PC-9 (cell line): ENCODE measurements around the gene TNRC6C. TPM values are rescaled to one million over a fixed set of nuclear protein-coding genes. Genes with fewer than 3 reads are reported as not detected.

Source experiments
- BruUV-seq: library from RNA; stranded (reverse); fragments of 400-500 nt; replicated peaks from 2 replicates; lab custom pipeline; 2021; lab: Mats Ljungman, UMichigan
- CTCF ChIA-PET: fragments of 300-600 bp; sonication (Branson Sonifier 250); formaldehyde crosslinking; loops from one replicate; lab custom pipeline; 2022; ENCODE audit warnings: antibody characterized with exemption; lab: Charles Lee
- POLR2A ChIA-PET: fragments of 300-600 bp; sonication (Branson Sonifier 250); formaldehyde crosslinking; loops from one replicate; lab custom pipeline; 2022; ENCODE audit warnings: antibody characterized with exemption; ENCODE audit not compliant: unreplicated experiment; lab: Charles Lee
- DNase-seq, 2 experiments: peaks; one replicate each; pipeline versions ENCODE4 v3.0.0 to v3.0.0-alpha.2; 2015 to 2022; ENCODE audit warnings: mixed read lengths in 1 of 2
- H2AFZ ChIP-seq: fragments of 200-600 bp; sonication (generic); 2 replicates; pipeline ENCODE4 v1.8.1; 2017; ENCODE audit warnings: antibody characterized with exemption
- H3F3A ChIP-seq: fragments of 200-600 bp; sonication (generic); 2 replicates; pipeline ENCODE4 v1.8.1; 2017; ENCODE audit warnings: antibody characterized with exemption, mild to moderate bottlenecking, low read depth; ENCODE audit not compliant: insufficient read depth
- H3K27ac ChIP-seq: fragments of 200-600 bp; sonication (generic); 2 replicates; pipeline ENCODE4 v1.6.1; 2016; ENCODE audit warnings: mixed run types
- H3K27me3 ChIP-seq: fragments of 200-600 bp; sonication (generic); 2 replicates; pipeline ENCODE4 v1.6.1; 2016; ENCODE audit warnings: low read depth, mixed run types; ENCODE audit not compliant: insufficient read depth
- H3K36me3 ChIP-seq: fragments of 200-600 bp; sonication (generic); 2 replicates; pipeline ENCODE4 v1.6.1; 2016; ENCODE audit warnings: low read depth, mixed run types
- H3K4me1 ChIP-seq: fragments of 200-600 bp; sonication (generic); replicated peaks from 2 replicates; pipeline ENCODE4 v1.6.1; 2016; ENCODE audit warnings: mixed run types; ENCODE audit not compliant: insufficient read depth
- H3K4me2 ChIP-seq: fragments of 200-600 bp; sonication (generic); 2 replicates; pipeline ENCODE4 v1.6.1; 2017; ENCODE audit warnings: mixed run types
- H3K4me3 ChIP-seq: fragments of 200-600 bp; sonication (generic); 2 replicates; pipeline ENCODE4 v1.6.1; 2016; ENCODE audit warnings: mixed run types
- H3K79me2 ChIP-seq: fragments of 200-600 bp; sonication (generic); 2 replicates; pipeline ENCODE4 v1.6.1; 2017; ENCODE audit warnings: low read depth, mixed run types
- H3K9me2 ChIP-seq: fragments of 200-600 bp; sonication (generic); 2 replicates; pipeline ENCODE4 v1.8.1; 2017; ENCODE audit warnings: mild to moderate bottlenecking; ENCODE audit not compliant: insufficient read depth
- H3K9me3 ChIP-seq: fragments of 200-600 bp; sonication (generic); 2 replicates; pipeline ENCODE4 v1.8.1; 2016; ENCODE audit warnings: low read depth; ENCODE audit not compliant: insufficient read depth
- H4K20me1 ChIP-seq: fragments of 200-600 bp; sonication (generic); 2 replicates; pipeline ENCODE4 v1.8.1; 2017; ENCODE audit not compliant: insufficient read depth
- CTCF ChIP-seq: fragments of 200-600 bp; sonication (generic); conservative IDR thresholded peaks from 2 replicates; pipeline ENCODE4 v1.6.1; 2017; ENCODE audit warnings: mixed run types, antibody characterized with exemption, mild to moderate bottlenecking, moderate library complexity
- EZH2 ChIP-seq: fragments of 200-600 bp; sonication (generic); IDR thresholded peaks from 2 replicates; pipeline ENCODE4 v1.8.0; 2017; ENCODE audit warnings: antibody characterized with exemption, low read depth
- intact Hi-C: fragments of 100-400 bp; cut with micrococcal nuclease; formaldehyde crosslinking; loops from one replicate; pipeline ENCODE4 v1.10.0; 2022; ENCODE audit not compliant: unreplicated experiment
- total RNA-seq: library from RNA; stranded (reverse); gene quantifications from 2 replicates; pipeline ENCODE4 v1.2.3, GENCODE V29; 2021

The TNRC6C gene
- total RNA-seq, 1 experiment from 2014 or later, result 0.37 TPM

GRCh38 chr17:78144147-78144719 lies 185.7 kb downstream of the TNRC6C start:
- ChIA-PET POLR2A (interaction anchor here (0.5 to 0.6 kb wide), 2 partner anchors 16 to 38 kb away, joined by 3 to 4 read pairs; no protein-coding TSS in a partner anchor), CTCF (interaction anchor here (1.4 to 1.8 kb wide), 2 partner anchors 30 to 59 kb away, joined by 4 to 6 read pairs; no protein-coding TSS in a partner anchor)
- no peak for TF ChIP-seq EZH2
- no peak for TF ChIP-seq CTCF
- H3K9me3 ChIP-seq, result no peaks in the 10 kb centered on the region
- H4K20me1 ChIP-seq, result no peaks in the 10 kb centered on the region
- H3K79me2 ChIP-seq, result no peaks in the 10 kb centered on the region
- H3K4me3 ChIP-seq, result no peak overlapping the region; the same call in 1 of the 2 replicates
- H2AFZ ChIP-seq, result no peak overlapping the region
- peaks cover 43% of the 10 kb centered on the region; the same call in 1 of the 2 replicates for H3F3A ChIP-seq
- peak overlapping the region; percentile 93 for H3K27ac ChIP-seq
- H3K9me2 ChIP-seq, result no peaks in the 10 kb centered on the region
- H3K27me3 ChIP-seq, result no peaks in the 10 kb centered on the region
- intact Hi-C loops, result no loop called here
- H3K4me2 ChIP-seq, result peak overlapping the region; percentile 67
- no peaks in the 10 kb centered on the region for H3K36me3 ChIP-seq
- BruUV-seq, result no TSS peak
- DNase-seq, result peak; percentile 70 to 75
- peaks cover 53% of the 10 kb centered on the region for H3K4me1 ChIP-seq

GRCh38 chr17:78144736-78145641 lies 186.5 kb downstream of the TNRC6C start:
- Histone ChIP-seq H3K4me3 (no peak overlapping the region; the same call in 1 of the 2 replicates), H3K79me2 (no peaks in the 10 kb centered on the region), H4K20me1 (no peaks in the 10 kb centered on the region), H3F3A (peaks cover 36% of the 10 kb centered on the region; the same call in 1 of the 2 replicates), H3K27me3 (no peaks in the 10 kb centered on the region), H3K9me2 (no peaks in the 10 kb centered on the region), H3K27ac (peak overlapping the region; percentile 93), H2AFZ (no peak overlapping the region), H3K4me2 (peak overlapping the region; percentile 67), H3K36me3 (no peaks in the 10 kb centered on the region), H3K4me1 (peaks cover 53% of the 10 kb centered on the region), H3K9me3 (no peaks in the 10 kb centered on the region)
- TF ChIP-seq CTCF, result no peak
- TF ChIP-seq EZH2, result no peak
- BruUV-seq, result no TSS peak
- DNase-seq, result peak; percentile 84 to 90
- CTCF ChIA-PET, result interaction anchor here (1.4 to 1.8 kb wide), 2 partner anchors 29 to 60 kb away, joined by 4 to 6 read pairs; no protein-coding TSS in a partner anchor
- POLR2A ChIA-PET, result interaction anchor here (0.6 to 0.7 kb wide), 5 partner anchors 16 to 247 kb away, joined by 3 to 21 read pairs (median 4); no protein-coding TSS in a partner anchor
- intact Hi-C loops, result no loop called here

GRCh38 chr17:78146471-78146869 lies 188.0 kb downstream of the TNRC6C start:
- no TSS peak for BruUV-seq
- no peak overlapping the region for H3K27ac ChIP-seq
- H3K79me2 ChIP-seq, result no peaks in the 10 kb centered on the region
- H3K4me1 ChIP-seq, result peaks cover 44% of the 10 kb centered on the region
- H3K27me3 ChIP-seq, result no peaks in the 10 kb centered on the region
- ChIA-PET POLR2A (no interaction called here), CTCF (no interaction called here)
- DNase-seq, result no peak
- no peaks in the 10 kb centered on the region for H3K36me3 ChIP-seq
- H3K4me3 ChIP-seq, result no peak overlapping the region
- no peaks in the 10 kb centered on the region for H4K20me1 ChIP-seq
- no peak for TF ChIP-seq CTCF
- TF ChIP-seq EZH2, result no peak
- no peak overlapping the region for H3K4me2 ChIP-seq
- intact Hi-C loops, result no loop called here
- H2AFZ ChIP-seq, result no peak overlapping the region
- no peaks in the 10 kb centered on the region for H3K9me2 ChIP-seq
- H3F3A ChIP-seq, result peaks cover 34% of the 10 kb centered on the region; the same call in 1 of the 2 replicates
- no peaks in the 10 kb centered on the region for H3K9me3 ChIP-seq
